LNCaP clone FGC (cell line): ENCODE data around the gene SEMA6A.

Source experiments
- DNase-seq: peaks from one replicate; pipeline ENCODE4 v3.0.0-alpha.2; 2011; ENCODE audit warnings: low read depth
- H3K4me3 ChIP-seq: 2 replicates; pipeline ENCODE4 v1.5.1; 2011; ENCODE audit warnings: mild to moderate bottlenecking, low read depth, low read length, control low read depth
- TF ChIP-seq, protein P1 (sequence below): IDR thresholded peaks from 2 replicates; pipeline ENCODE4 v1.5.1; 2012; ENCODE audit warnings: mild to moderate bottlenecking; ENCODE audit not compliant: control insufficient read depth, insufficient read depth; ENCODE audit errors: extremely low read depth

The SEMA6A gene

DNA sequence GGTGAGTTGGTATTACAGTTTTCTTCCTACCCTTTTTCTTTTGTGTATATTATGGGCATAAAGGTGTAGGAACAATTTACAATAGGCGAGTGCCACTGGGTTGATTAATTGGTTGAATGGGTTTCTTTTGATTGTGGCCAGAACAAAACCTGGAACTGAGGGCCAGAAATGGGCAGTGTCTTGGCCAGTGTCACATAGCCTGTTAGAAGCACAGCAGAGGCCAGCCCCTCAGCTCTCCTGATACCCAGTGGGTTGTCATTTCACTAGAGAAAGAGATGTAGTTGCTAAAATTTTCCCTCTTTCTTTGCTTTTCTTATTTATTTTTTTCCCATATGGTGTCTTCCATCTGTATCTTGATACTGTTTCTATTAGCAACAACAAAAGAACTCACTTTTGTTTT, 38.8 kb upstream of the SEMA6A start:
- no peak overlapping the region for H3K4me3 ChIP-seq
- TF ChIP-seq, protein P1, sequence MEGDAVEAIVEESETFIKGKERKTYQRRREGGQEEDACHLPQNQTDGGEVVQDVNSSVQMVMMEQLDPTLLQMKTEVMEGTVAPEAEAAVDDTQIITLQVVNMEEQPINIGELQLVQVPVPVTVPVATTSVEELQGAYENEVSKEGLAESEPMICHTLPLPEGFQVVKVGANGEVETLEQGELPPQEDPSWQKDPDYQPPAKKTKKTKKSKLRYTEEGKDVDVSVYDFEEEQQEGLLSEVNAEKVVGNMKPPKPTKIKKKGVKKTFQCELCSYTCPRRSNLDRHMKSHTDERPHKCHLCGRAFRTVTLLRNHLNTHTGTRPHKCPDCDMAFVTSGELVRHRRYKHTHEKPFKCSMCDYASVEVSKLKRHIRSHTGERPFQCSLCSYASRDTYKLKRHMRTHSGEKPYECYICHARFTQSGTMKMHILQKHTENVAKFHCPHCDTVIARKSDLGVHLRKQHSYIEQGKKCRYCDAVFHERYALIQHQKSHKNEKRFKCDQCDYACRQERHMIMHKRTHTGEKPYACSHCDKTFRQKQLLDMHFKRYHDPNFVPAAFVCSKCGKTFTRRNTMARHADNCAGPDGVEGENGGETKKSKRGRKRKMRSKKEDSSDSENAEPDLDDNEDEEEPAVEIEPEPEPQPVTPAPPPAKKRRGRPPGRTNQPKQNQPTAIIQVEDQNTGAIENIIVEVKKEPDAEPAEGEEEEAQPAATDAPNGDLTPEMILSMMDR = no peak
- no peak for DNase-seq

DNA sequence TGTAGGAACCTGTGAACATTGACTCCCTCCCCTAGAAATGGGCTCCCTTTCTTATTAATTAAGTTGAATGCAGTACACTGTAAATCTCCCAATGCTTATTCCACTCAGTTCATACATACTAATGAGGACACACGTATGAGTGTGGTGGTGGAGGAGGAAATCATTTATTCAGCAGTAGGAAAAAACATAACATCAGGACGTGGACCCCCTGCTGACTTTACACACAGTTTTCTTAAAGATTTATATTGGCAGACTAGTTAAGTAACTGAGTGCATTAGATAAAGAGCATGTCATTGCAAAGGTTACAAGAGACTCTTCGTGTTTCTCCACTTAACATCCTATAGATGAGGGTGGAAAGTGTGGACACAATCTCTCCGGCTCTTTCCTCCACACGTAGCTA, 37.8 kb upstream of the SEMA6A start:
- TF ChIP-seq, protein P1 = no peak
- DNase-seq = no peak

DNA sequence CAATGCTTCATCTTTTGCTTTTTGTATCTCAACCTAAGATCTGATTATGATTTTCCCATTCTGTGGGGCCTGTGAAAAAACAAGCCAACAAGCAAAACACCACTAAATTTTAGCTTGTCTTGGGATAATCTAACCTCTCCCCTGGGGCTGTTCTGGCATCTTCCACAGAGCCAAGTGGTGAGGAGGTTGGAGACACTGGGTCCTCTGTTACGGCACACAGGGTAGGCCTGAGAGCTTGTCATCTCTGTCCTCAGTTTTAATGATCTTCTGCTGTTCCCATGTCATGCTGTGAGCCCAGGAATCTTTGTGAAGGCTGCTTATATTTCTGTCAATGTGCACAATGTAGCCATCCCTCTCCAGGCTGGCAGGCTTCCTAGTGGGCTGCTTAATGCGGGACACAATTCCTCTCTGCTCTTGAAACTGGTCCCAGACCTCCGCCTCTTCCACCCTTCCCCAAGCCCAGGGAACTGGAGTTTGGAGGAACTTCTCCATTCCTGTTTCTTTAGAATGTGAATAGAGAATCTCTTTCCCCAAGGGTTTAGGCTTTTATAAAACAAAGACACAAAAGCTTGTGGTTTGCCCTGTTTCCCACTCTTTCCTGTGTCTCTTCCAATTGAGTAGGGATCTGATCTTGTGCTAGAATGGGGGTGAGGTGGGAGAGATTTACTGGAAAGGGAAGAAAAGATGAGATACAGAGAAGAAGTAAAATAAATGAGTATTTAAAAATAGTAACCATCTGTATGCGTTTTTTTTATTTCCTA, 30.9 kb upstream of the SEMA6A start:
- H3K4me3 ChIP-seq = no peak overlapping the region
- TF ChIP-seq, protein P1 = no peak
- no peak for DNase-seq

More for the DNA sequence above, 37.8 kb upstream of the SEMA6A start:
- H3K4me3 ChIP-seq = no peak overlapping the region

DNA sequence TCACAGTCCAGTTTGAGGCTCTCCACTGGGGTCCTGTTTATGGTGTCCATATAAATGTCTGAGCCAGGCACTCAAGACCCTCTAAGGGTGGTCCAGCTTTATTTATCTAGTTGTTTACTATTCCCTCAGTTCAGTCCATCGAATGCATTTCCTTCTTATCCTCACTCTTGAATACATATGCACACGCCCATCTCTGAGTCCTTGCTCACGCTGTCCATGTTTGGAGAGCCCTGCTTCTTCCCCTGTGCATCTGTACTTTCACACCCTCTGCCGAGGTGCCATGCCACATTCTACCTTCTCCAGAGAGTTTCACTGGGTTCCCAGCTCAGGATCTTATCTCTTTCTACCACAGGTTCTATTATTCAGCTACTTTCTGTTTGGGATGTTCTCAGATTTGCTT, 30.2 kb upstream of the SEMA6A start:
- DNase-seq = no peak
- TF ChIP-seq, protein P1 = no peak
- no peak overlapping the region for H3K4me3 ChIP-seq

DNA sequence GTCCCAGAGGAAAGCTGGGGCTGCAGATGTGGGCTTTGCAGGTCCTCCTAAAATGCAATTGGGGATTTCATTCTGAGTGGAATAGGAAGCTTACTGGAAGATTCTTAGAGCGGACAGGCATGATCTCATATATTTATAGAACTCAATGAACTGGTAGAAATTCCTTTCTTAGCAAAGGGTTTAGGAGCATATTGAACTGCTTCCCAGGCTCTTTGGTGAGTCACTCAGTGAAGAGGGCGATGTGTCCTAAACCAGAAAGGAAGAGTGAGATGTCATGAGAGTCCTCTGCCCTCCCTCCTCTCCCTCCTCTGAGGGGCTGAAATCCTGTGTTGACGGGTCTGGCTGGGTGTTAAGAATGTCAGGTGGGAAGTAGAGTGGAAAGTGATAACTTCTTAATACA, 26.3 kb upstream of the SEMA6A start:
- DNase-seq = no peak
- TF ChIP-seq, protein P1 = no peak
- no peak overlapping the region for H3K4me3 ChIP-seq

DNA sequence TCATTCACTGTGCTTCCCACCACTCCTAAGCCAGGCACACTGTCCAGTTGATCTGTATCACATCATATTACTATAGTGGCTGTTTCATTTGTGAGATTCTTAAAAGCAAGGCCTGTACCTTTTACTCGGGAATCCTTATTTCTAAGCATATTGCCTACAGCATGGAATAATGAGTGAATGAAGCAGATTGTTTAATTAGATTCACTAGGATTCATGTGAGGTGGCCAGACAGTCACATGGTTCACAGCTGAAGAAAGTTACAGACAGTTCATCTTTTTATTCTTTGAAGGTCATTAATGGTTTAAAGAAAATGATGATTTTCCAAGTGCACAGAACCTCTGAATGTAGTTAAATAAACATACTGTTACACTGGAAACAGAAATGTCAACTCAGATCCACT, 24.3 kb upstream of the SEMA6A start:
- no peak for DNase-seq
- TF ChIP-seq, protein P1 = no peak
- no peak overlapping the region for H3K4me3 ChIP-seq

DNA sequence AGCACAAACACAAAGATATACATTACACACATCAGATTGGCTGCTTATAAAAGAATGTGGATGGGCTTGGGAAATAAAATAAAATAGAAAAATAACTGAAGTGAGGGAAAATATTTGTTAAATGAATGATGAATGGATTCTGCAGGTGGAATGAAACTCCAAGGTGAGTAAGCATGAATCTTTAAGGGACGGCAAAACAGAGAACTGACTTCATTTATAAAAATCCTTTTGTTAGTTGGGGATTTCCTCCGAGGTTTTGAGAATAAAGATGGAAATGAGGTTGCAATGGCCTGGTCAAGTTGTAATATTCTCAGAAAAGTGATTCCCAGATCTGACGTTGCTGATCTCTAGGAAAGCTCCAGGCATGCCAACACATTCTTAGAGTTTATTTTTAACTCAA, 20.9 kb upstream of the SEMA6A start:
- DNase-seq = no peak
- TF ChIP-seq, protein P1 = no peak
- H3K4me3 ChIP-seq = no peak overlapping the region
